ENCODE measurements around the gene AJM1. TPM values are rescaled to one million over a fixed set of nuclear protein-coding genes. Genes with fewer than 3 reads are reported as not detected.

Gene AJM1
- total and polyA plus RNA-seq, 2 donors (not counting 1 experiment from before 2014, with no cell fraction given): 1.7 to 2.9 TPM

- ATAC-seq (ENCODE audit: low read depth): no peak
- peak overlapping the region; percentile 8 to 87 (median 82) for H3K4me3 ChIP-seq (ENCODE audit: control extremely low read depth in 1 of 5, extremely low read depth in 1 of 5, insufficient read depth in 1 of 5, low read depth in 2 of 5, low read length in 4 of 5)
- CTCF ChIA-PET: interaction anchor here (1.1 kb wide), 1 partner anchor 34 kb away, joined by 4 read pairs; no protein-coding TSS in a partner anchor
- H3K4me1 ChIP-seq (ENCODE audit: control insufficient read depth in 2 of 2, insufficient read depth in 2 of 2, low read length in 2 of 2): peaks cover 29 to 35% of the 10 kb centered on the region in 2 donors
- intact Hi-C loops (cut with micrococcal nuclease): loop anchor here (1.0 to 5.0 kb wide), 7 partner anchors 16 to 183 kb away; partner anchors contain the start of genes EDF1, FBXW5, FUT7 and PAXX
- peak overlapping the region; percentile 99 for H3K4me2 ChIP-seq (replicated peaks; ENCODE audit: low read depth, low read length, poor library complexity, severe bottlenecking)
- H3K9ac ChIP-seq (ENCODE audit: low read length): peak overlapping the region; percentile 84
- peak overlapping the region; percentile 96 for H3K4me3 Mint-ChIP-seq
- peak; percentile 31 for DNase-seq
- WGBS (ENCODE audit: insufficient coverage): 80% methylated on average over 43 of the region's 43 CpGs
- POLR2A ChIA-PET: interaction anchor here (0.5 kb wide), 1 partner anchor 14 kb away, joined by 3 read pairs; no protein-coding TSS in a partner anchor
- peaks cover 20% of the 10 kb centered on the region for H3K4me1 Mint-ChIP-seq
- H3K79me2 ChIP-seq (ENCODE audit: control insufficient read depth, insufficient read depth, low read length): peaks cover 2% of the 10 kb centered on the region
- H3K9me3 ChIP-seq (ENCODE audit: control extremely low read depth in 1 of 3, control insufficient read depth in 2 of 3, insufficient read depth in 1 of 3, low read length in 2 of 3): peaks cover 0 to 17% (median 0%) of the 10 kb centered on the region in 3 donors
- H3K27me3 ChIP-seq (replicated peaks in 1 of 4; ENCODE audit: control extremely low read depth in 1 of 4, control insufficient read depth in 3 of 4, insufficient read depth in 4 of 4, low read length in 3 of 4): peaks cover 0 to 23% (median 8%) of the 10 kb centered on the region in 4 experiments
- H4K20me1 ChIP-seq (ENCODE audit: control insufficient read depth, insufficient read depth, low read length, poor library complexity, severe bottlenecking): peaks cover 20% of the 10 kb centered on the region
- H3K27ac ChIP-seq (ENCODE audit: low read length in 2 of 2): no peak overlapping the region
- no peaks in the 10 kb centered on the region for H3K9me3 Mint-ChIP-seq (ENCODE audit: insufficient read depth)
- peak overlapping the region; percentile 94 for H3K27ac Mint-ChIP-seq
- H2AFZ ChIP-seq (ENCODE audit: insufficient read depth, low read depth, low read length, poor library complexity, severe bottlenecking): peak overlapping the region; percentile 97
- H3K27me3 Mint-ChIP-seq: peaks cover 7% of the 10 kb centered on the region
- no peak for TF ChIP-seq EZH2 (IDR thresholded peaks at IDR 0.05; ENCODE audit: borderline replicate concordance, insufficient read depth, low read depth, low read length, poor library complexity, severe bottlenecking)
- TF ChIP-seq CTCF (IDR thresholded peaks at IDR 0.05): no peak
- peaks cover 0 to 4% of the 10 kb centered on the region in 2 experiments for H3K36me3 ChIP-seq (replicated peaks in 1 of 2; ENCODE audit: control extremely low read depth in 1 of 2, control insufficient read depth in 1 of 2, extremely low read depth in 1 of 2, insufficient read depth in 2 of 2, low read length in 1 of 2)
Measured at GRCh38 chr9:136849960-136850865, 7.9 kb downstream of the AJM1 start.
